ENCODE measurements around the gene DCUN1D2.
"Not testable (repeated sequence)": the region's sequence is repeated elsewhere in the genome, so short reads cannot be mapped to it uniquely, and the experiment has no call there.

The DCUN1D2 gene

GRCh38 chr13:113442354-113442984 lies 48.0 kb downstream of the DCUN1D2 start:
- DNase-seq = no peak

GRCh38 chr13:113441661-113442060 lies 48.9 kb downstream of the DCUN1D2 start:
- no peak for DNase-seq

GRCh38 chr13:113437408-113438010 lies 53.0 kb downstream of the DCUN1D2 start:
- no peak for DNase-seq

- not testable (repeated sequence) for DNase-seq
Observed at GRCh38 chr13:113436866-113437265, 53.6 kb downstream of the DCUN1D2 start.

GRCh38 chr13:113435907-113436306 lies 54.6 kb downstream of the DCUN1D2 start:
- DNase-seq = not testable (repeated sequence)

- DNase-seq = no peak
Observed at GRCh38 chr13:113433391-113433916, 57.1 kb downstream of the DCUN1D2 start.

- no peak for DNase-seq
Observed at GRCh38 chr13:113432506-113433270, 57.8 kb downstream of the DCUN1D2 start.

- no peak for DNase-seq
Observed at GRCh38 chr13:113431171-113431570, 59.3 kb downstream of the DCUN1D2 start.

GRCh38 chr13:113430378-113431110 lies 60.0 kb downstream of the DCUN1D2 start:
- DNase-seq = no peak

- no peak for DNase-seq
Observed at GRCh38 chr13:113429608-113429985, 60.9 kb downstream of the DCUN1D2 start.

GRCh38 chr13:113428871-113429607 lies 61.5 kb downstream of the DCUN1D2 start:
- no peak for DNase-seq

- DNase-seq = no peak
Observed at GRCh38 chr13:113428469-113428865, 62.0 kb downstream of the DCUN1D2 start.

GRCh38 chr13:113427562-113428468 lies 62.7 kb downstream of the DCUN1D2 start:
- no peak for DNase-seq

- DNase-seq = no peak
Observed at GRCh38 chr13:113426591-113426986, 63.9 kb downstream of the DCUN1D2 start.

- DNase-seq = no peak
Observed at GRCh38 chr13:113425941-113426590, 64.4 kb downstream of the DCUN1D2 start.

- no peak for DNase-seq
Observed at GRCh38 chr13:113423520-113424163, 66.9 kb downstream of the DCUN1D2 start.

- no peak for DNase-seq
Observed at GRCh38 chr13:113422807-113423519, 67.5 kb downstream of the DCUN1D2 start.

- no peak for DNase-seq
Observed at GRCh38 chr13:113421673-113422270, 68.7 kb downstream of the DCUN1D2 start.

All from midbrain (tissue), 1 donor.